GM15510 (cell line): ENCODE data around the gene MROH7.

ENCODE experiments used
- POLR2A ChIP-seq: IDR thresholded peaks from 3 replicates; pipeline ENCODE4 v1.6.1; 2011; ENCODE audit warnings: borderline replicate concordance; ENCODE audit not compliant: insufficient read length; ENCODE audit errors: extremely low read depth

Gene MROH7

GRCh38 chr1:54699936-54700525 lies 58.4 kb downstream of the MROH7 start:
- TF ChIP-seq POLR2A, result no peak

- TF ChIP-seq POLR2A, result no peak
These were observed 59.5 kb downstream of the MROH7 start for GRCh38 chr1:54701066-54701465.

- TF ChIP-seq POLR2A, result no peak
These were observed 60.4 kb downstream of the MROH7 start for GRCh38 chr1:54701996-54702395.

- no peak for TF ChIP-seq POLR2A
These were observed 61.9 kb downstream of the MROH7 start for GRCh38 chr1:54703471-54703870.

GRCh38 chr1:54705153-54705552 lies 63.6 kb downstream of the MROH7 start:
- TF ChIP-seq POLR2A, result no peak

GRCh38 chr1:54706419-54706818 lies 64.8 kb downstream of the MROH7 start:
- TF ChIP-seq POLR2A, result no peak

- no peak for TF ChIP-seq POLR2A
These were observed 66.8 kb downstream of the MROH7 start for GRCh38 chr1:54708385-54708784.

- no peak for TF ChIP-seq POLR2A
These were observed 68.1 kb downstream of the MROH7 start for GRCh38 chr1:54709547-54710292.

- no peak for TF ChIP-seq POLR2A
These were observed 68.8 kb downstream of the MROH7 start for GRCh38 chr1:54710434-54710833.

DNA sequence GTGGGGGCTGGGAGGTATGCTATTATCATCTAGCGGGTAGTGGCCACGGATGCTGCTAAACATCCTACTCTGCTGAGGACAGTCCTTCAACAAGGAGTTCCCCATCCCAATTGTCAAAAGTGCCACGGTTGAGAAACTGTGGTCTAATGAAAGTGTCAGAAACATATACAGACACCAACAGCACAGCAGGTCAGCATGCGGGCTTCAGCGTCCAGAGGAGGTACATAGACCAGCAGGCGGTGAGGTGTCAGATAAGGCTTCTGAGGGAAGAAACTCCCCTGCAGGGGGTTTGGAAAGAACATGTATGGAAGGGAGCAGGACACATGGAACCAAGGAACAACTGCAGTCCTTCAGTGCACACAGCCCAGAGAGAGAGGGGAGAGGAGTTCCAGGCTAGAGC lies 69.3 kb downstream of the MROH7 start:
- TF ChIP-seq POLR2A, result no peak

DNA sequence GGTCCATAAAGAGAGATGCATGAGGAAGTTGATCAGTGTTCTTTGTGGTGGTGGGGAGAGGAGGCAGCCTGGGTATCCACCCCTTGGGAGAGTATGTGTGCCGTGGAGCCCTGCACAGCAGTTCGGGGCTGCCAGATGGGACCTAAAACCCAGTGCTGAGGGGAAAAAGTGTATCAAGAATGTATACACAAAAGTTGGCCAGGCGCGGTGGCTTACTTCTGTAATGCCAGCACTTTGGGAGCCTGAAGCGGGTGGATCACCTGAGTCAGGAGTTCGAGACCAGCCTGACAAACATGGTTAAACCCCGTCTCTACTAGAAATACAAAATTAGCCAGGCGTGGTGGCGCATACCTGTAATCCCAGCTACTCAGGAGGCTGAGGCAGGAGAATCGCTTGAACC lies 70.0 kb downstream of the MROH7 start:
- no peak for TF ChIP-seq POLR2A

DNA sequence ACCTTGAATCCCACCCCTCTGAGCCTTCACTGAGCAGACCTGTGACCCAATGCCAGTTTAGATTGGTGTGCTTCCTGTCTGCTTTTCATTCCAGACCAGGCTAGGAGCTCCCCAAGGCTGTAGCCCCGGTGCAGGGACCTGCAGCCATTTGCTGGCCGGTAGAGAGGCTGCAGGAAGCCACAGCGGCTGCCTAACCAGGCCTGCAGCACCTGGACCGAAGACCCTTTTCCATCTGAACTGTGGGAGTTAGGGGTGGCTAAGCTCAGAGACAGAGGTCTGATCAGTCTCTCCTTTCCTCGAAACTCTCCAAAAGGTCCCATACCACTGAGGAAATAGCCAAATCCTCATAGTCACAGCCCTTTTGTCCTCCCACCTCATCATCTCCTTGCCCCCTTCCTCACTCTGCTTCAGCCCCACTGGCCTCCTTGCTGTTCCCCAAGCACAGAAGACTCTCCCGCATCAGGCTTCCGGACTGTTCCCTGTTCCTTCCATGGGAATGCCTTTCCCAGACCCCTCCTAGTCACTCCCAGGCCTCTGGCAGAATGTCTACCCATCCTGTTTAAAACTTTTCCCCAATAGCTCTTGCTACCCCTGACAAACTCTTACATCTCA lies 73.4 kb downstream of the MROH7 start:
- TF ChIP-seq POLR2A, result no peak

DNA sequence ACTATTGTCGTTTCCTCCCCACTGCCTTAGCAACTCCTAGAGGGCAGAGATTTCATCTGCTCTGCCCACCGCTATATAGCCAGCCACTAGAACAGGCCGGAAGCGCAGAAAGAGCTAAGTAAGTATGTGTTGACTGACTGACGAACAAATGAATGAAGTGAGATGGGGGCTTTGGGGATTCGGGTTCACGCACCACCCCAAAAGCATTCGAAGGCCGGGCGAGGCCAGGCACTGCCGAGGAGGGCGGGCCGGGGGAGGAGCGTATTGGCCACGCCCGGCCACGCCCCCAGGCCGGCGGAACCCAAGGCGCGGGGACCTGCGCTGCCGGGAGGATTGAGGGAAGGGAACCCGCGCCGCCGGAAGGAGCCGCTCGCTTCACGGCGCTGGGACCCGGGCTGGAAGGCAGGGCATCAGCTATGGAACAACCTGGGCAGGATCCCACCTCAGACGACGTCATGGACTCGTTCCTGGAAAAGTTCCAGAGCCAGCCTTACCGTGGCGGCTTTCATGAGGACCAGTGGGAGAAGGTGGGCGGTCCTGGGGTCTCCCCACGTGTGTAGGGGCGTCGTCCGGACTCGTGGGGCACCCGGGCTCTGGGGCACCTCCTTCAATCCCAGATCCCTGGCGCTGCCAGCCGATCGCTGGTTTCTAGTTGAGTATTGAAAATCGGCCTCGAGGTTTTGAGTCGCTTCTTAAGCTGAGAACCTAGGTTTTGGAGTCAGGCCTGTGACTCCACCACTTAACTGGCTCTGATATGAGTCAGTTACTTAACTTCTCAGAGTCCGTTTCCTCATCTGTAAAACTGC lies 74.1 kb downstream of the MROH7 start, which contains the start of gene TTC4:
TSS of gene TTC4 (plus strand) at position 369 of the 806 bp plus-strand sequence. CDS start at position 417, 48 bp downstream.
- TF ChIP-seq POLR2A, result peak; percentile 93

GRCh38 chr1:54716299-54717047 lies 74.9 kb downstream of the MROH7 start:
- TF ChIP-seq POLR2A, result no peak
